Neutrophil (primary cell): ENCODE measurements around the gene KRTAP4-5.
"Not testable (repeated sequence)": the region's sequence is repeated elsewhere in the genome, so short reads cannot be mapped to it uniquely, and the experiment has no call there.

Source experiments
- H3K27ac ChIP-seq: fragments of 200-600 bp; sonication (generic); 2 replicates; pipeline ENCODE4 v1.5.1; 2016; ENCODE audit warnings: mild to moderate bottlenecking, moderate library complexity
- H3K27me3 ChIP-seq: fragments of 200-600 bp; sonication (generic); 2 replicates; pipeline ENCODE4 v1.6.0; 2016; ENCODE audit warnings: mild to moderate bottlenecking
- H3K36me3 ChIP-seq: fragments of 200-600 bp; sonication (generic); 2 replicates; pipeline ENCODE4 v1.5.1; 2017
- H3K4me1 ChIP-seq, 2 experiments: fragments of 200-600 bp in 1 of 2; sonication (generic) in 1 of 2; 1 replicate in 1 of 2; 2 replicates in 1 of 2; pipeline versions ENCODE4 v1.5.1 to v1.6.1; 2013 to 2016; ENCODE audit warnings: low read depth in 1 of 2, low read length in 1 of 2, mild to moderate bottlenecking in 1 of 2, moderate library complexity in 1 of 2; ENCODE audit not compliant: control insufficient read depth in 1 of 2, insufficient read depth in 1 of 2
- H3K4me3 ChIP-seq, 2 experiments: fragments of 200-600 bp in 1 of 2; sonication (generic) in 1 of 2; 1 replicate in 1 of 2; 2 replicates in 1 of 2; pipeline ENCODE4 v1.5.1; 2013 to 2016; ENCODE audit warnings: low read depth in 1 of 2, low read length in 1 of 2, mild to moderate bottlenecking in 1 of 2, moderate library complexity in 1 of 2
- H3K9me3 ChIP-seq: fragments of 200-600 bp; sonication (generic); 2 replicates; pipeline ENCODE4 v1.5.1; 2016
- CTCF ChIP-seq: fragments of 200-600 bp; sonication (generic); IDR thresholded peaks from 2 replicates; pipeline ENCODE4 v1.5.1; 2016; ENCODE audit warnings: antibody characterized with exemption

The KRTAP4-5 gene

DNA sequence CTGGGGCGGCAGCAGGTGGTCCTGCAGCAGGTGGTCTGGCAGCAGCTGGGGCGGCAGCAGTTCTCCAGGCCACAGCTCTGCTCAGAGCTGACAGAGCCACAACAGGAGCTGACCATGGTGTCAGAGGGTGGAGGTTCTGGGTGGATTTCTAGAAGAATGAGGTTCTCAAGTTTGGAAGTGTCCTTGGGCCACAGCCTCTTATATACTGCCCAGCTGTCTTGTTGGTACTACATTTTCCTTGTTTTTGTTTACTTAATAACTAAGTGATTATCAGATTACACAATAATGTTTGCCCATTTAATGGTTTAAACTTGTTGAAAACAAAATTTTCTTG is at the start of gene KRTAP4-5:
TSS of gene KRTAP4-5 (minus strand) at position 174 of the 334 bp plus-strand sequence. CDS start at position 116, 58 bp downstream.
- H3K27me3 ChIP-seq = peaks cover 16% of the 10 kb centered on the region
- no peak for TF ChIP-seq CTCF
- no peaks in the 10 kb centered on the region for H3K9me3 ChIP-seq
- no peak within 1 kb of the TSS for H3K4me3 ChIP-seq
- no peaks in the 10 kb centered on the region for H3K36me3 ChIP-seq
- no peaks in the 10 kb centered on the region for H3K4me1 ChIP-seq
- H3K27ac ChIP-seq = no peak within 1 kb of the TSS

DNA sequence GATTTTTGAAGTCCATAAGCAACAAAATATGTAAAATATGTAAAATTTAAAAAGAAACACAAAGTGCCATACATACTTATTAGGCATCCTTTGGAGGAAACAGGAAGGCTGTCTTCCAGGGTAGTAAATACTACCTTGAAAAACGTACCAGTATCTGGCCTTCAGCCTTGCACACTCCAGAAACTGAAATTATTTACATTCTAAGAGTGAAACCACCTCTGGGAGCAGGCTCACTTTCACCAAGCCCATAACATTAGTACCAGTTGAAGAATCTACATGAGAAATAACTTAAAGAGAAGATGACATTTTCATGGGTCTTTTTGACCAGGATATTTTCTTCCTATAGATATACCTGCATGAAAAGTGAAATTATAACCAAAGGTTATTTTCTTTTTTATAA is 46.4 kb upstream of the KRTAP4-5 start:
- Histone ChIP-seq H3K4me1 (no peaks in the 10 kb centered on the region), H3K27ac (no peak overlapping the region), H3K36me3 (no peaks in the 10 kb centered on the region), H3K27me3 (no peaks in the 10 kb centered on the region), H3K4me3 (no peak overlapping the region), H3K9me3 (no peaks in the 10 kb centered on the region)
- no peak for TF ChIP-seq CTCF

DNA sequence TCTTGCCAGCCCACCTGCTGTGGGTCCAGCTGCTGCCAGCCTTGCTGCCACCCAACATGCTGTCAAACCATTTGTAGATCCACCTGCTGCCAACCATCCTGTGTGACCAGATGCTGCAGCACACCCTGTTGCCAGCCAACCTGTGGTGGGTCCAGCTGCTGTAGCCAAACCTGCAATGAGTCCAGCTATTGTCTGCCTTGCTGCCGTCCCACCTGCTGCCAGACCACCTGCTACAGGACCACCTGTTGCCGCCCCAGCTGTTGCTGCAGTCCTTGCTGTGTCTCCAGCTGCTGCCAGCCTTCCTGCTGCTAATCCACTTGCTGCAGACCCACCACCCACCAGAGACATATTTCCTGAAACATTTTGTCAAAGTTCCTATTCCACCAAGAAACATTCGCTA is 40.7 kb upstream of the KRTAP4-5 start:
- Histone ChIP-seq H3K4me1 (no peaks in the 10 kb centered on the region), H3K9me3 (no peaks in the 10 kb centered on the region), H3K36me3 (no peaks in the 10 kb centered on the region), H3K4me3 (no peak overlapping the region), H3K27me3 (peaks cover 42% of the 10 kb centered on the region), H3K27ac (no peak overlapping the region)
- TF ChIP-seq CTCF = no peak

DNA sequence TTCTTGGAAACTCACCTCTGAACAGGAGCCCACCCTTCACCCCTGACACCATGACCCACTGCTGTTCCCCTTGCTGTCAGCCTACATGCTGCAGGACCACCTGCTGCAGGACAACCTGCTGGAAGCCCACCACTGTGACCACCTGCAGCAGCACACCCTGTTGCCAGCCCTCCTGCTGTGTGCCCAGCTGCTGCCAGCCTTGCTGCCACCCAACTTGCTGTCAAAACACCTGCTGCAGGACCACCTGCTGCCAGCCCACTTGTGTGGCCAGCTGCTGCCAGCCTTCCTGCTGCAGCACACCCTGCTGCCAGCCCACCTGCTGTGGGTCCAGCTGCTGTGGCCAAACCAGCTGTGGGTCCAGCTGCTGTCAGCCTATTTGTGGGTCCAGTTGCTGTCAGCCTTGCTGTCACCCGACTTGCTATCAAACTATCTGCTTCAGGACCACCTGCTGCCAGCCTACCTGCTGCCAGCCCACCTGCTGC is 40.3 kb upstream of the KRTAP4-5 start, which contains the start of gene KRTAP9-1:
TSS of gene KRTAP9-1 (plus strand) at position 51 of the 482 bp plus-strand sequence. CDS start at position 51, 0 bp downstream.
- not testable (repeated sequence) for H3K4me1 ChIP-seq, H3K36me3 ChIP-seq, H3K9me3 ChIP-seq, H3K4me3 ChIP-seq, H3K27ac ChIP-seq
- H3K27me3 ChIP-seq = peaks cover 44% of the 10 kb centered on the region

DNA sequence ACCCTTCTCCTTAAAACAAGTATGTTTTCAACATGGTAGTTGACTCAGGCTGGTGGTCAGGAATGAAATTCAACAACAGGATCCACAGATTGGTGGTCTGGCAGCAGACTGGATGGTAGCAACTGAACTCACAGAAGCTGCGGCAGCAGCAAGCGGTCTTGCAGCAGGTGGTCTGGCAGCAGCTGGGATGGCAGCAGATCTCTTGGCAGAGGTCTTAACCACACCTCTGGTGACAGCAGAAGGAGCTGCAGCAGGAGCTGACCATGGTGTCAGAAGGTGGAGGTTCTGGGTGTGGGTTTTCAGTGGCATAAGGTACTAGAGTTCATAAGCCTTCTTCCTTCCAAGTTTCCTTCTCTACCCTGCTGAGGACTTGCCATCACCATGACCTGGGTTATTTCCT is 37.2 kb upstream of the KRTAP4-5 start:
- Histone ChIP-seq H3K4me3 (no peak overlapping the region), H3K27me3 (peaks cover 50% of the 10 kb centered on the region), H3K36me3 (no peaks in the 10 kb centered on the region), H3K9me3 (no peaks in the 10 kb centered on the region), H3K27ac (no peak overlapping the region), H3K4me1 (no peaks in the 10 kb centered on the region)
- TF ChIP-seq CTCF = no peak

GRCh38 chr17:41185001-41185400 is 35.4 kb upstream of the KRTAP4-5 start:
- H3K4me1 ChIP-seq = no peaks in the 10 kb centered on the region
- peaks cover 42% of the 10 kb centered on the region for H3K27me3 ChIP-seq
- H3K4me3 ChIP-seq = no peak overlapping the region
- no peaks in the 10 kb centered on the region for H3K9me3 ChIP-seq
- no peak for TF ChIP-seq CTCF
- no peak overlapping the region for H3K27ac ChIP-seq
- H3K36me3 ChIP-seq = no peaks in the 10 kb centered on the region
